SW480 (cell line): ENCODE data around the gene SLU7.

Experiments
- DNase-seq: peaks from one replicate; pipeline ENCODE4 v3.0.0-alpha.2; 2016; ENCODE audit warnings: low spot score

SLU7 gene

GRCh38 chr5:160367261-160367660, 51.6 kb downstream of the SLU7 start:
- DNase-seq: no peak

GRCh38 chr5:160366230-160366629, 52.7 kb downstream of the SLU7 start:
- no peak for DNase-seq

- no peak for DNase-seq
These were observed 55.1 kb downstream of the SLU7 start for GRCh38 chr5:160363660-160364395.

- no peak for DNase-seq
These were observed 55.7 kb downstream of the SLU7 start for GRCh38 chr5:160363211-160363610.

GRCh38 chr5:160361624-160362228, 57.2 kb downstream of the SLU7 start:
- DNase-seq: no peak

GRCh38 chr5:160360310-160360709, 58.6 kb downstream of the SLU7 start:
- DNase-seq: no peak

GRCh38 chr5:160359816-160360215, 59.1 kb downstream of the SLU7 start:
- DNase-seq: no peak

GRCh38 chr5:160359242-160359641, 59.6 kb downstream of the SLU7 start:
- DNase-seq: no peak

- no peak for DNase-seq
These were observed 60.9 kb downstream of the SLU7 start for GRCh38 chr5:160357861-160358411.

- no peak for DNase-seq
These were observed 61.5 kb downstream of the SLU7 start for GRCh38 chr5:160357394-160357793.

GRCh38 chr5:160356550-160357347, 62.1 kb downstream of the SLU7 start:
- no peak for DNase-seq

- no peak for DNase-seq
These were observed 64.2 kb downstream of the SLU7 start for GRCh38 chr5:160354666-160355065.

- DNase-seq: no peak
These were observed 65.5 kb downstream of the SLU7 start for GRCh38 chr5:160353379-160353778.

GRCh38 chr5:160352308-160352707, 66.6 kb downstream of the SLU7 start:
- no peak for DNase-seq
